Neuron (in vitro differentiated cells): ENCODE data around the gene DNAJC28.

Source experiments
- H2AFZ ChIP-seq: one replicate; pipeline ENCODE4 v1.6.1; 2013; ENCODE audit warnings: low read depth, mild to moderate bottlenecking, inconsistent platforms, low read length, moderate library complexity
- H3K27me3 ChIP-seq: one replicate; pipeline ENCODE4 v1.6.1; 2013; ENCODE audit warnings: low read length; ENCODE audit not compliant: insufficient read depth
- H3K36me3 ChIP-seq: one replicate; pipeline ENCODE4 v1.6.1; 2013; ENCODE audit warnings: low read length; ENCODE audit not compliant: insufficient read depth
- H3K4me1 ChIP-seq: one replicate; pipeline ENCODE4 v1.6.1; 2013; ENCODE audit warnings: low read length; ENCODE audit not compliant: insufficient read depth
- H3K4me3 ChIP-seq: 2 replicates; pipeline ENCODE4 v1.5.1; 2013; ENCODE audit warnings: mild to moderate bottlenecking, low read length, moderate library complexity
- H3K9me3 ChIP-seq: one replicate; pipeline ENCODE4 v1.6.1; 2013; ENCODE audit warnings: low read length

DNAJC28 gene

DNA sequence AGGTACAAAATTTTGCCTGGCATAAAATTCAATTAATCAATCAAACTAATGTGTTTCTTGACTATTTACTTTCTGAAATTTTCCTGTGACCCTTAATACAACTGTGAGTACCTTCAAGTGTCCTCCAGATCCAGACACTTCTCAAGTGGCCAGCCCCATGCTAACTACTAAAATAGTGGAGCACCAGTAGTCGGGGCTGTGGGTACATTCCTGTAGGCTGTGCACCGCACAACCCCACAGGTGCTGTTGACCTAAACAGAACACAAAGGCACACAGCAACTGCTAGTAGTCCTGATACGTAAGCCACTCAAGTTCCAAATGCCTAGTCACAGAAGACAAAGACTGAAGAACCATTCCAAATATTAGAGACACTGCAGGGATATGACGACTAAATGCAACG is 48.3 kb downstream of the DNAJC28 start:
- Histone ChIP-seq H3K36me3 (peaks cover 5% of the 10 kb centered on the region), H3K4me1 (no peaks in the 10 kb centered on the region), H3K9me3 (no peaks in the 10 kb centered on the region), H3K4me3 (no peak overlapping the region), H2AFZ (no peak overlapping the region), H3K27me3 (no peaks in the 10 kb centered on the region)

DNA sequence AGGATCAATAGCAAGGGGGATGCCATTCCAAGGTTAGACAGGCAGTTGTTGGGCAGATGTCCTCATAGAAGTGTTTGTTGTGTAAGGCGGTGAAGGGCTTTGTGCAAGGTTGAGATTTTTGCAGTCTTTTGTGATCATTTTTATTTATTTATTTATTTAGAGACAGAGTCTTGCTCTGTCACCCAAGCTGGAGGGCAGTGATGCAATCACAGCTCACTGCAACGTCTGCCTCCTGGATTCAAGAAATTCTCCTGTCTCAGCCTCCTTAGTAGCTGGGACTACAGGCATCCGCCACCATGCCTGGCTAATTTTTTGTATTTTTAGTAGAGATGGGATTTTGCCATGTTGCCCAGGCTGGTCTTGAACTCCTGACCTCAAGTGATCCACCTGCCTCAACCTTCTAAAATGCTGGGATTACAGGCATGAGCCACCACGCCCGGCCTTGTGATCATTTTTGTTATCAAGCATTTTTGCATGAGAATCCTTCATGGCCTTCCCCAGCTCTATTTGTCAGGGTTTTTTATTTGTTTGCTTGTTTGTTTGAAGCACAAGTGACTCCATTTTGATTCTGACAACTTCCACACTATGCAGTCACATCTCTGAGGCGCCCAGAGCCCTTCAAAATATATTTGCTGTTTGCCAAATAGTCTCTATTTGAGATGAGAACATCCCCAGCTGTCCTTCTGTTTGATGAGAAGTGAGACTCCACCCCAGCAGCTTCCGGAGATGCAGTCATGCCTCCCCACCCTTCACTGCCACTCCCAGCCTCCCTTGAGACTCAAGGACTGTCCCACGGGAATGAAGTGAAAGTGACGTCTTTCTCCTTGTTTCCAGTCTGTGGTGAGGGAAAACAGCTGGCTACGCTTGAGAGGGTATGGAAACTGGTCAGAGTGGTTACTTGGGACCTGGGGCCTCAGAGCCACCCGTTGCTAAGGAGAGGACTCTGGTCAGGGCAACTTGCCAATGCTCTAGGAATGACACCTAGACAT is 49.7 kb downstream of the DNAJC28 start:
- Histone ChIP-seq H3K9me3 (no peaks in the 10 kb centered on the region), H3K4me1 (no peaks in the 10 kb centered on the region), H2AFZ (no peak overlapping the region), H3K27me3 (no peaks in the 10 kb centered on the region), H3K36me3 (peaks cover 13% of the 10 kb centered on the region), H3K4me3 (no peak overlapping the region)
